ENCODE data around the gene FOLR2. TPM values are rescaled to one million over a fixed set of nuclear protein-coding genes. Genes with fewer than 3 reads are reported as not detected.

Gene FOLR2
- total and polyA plus RNA-seq, 2 experiments from 2014 or later, result not detected

GRCh38 chr11:72179049-72179803, 37.4 kb upstream of the FOLR2 start:
- H3K36me3 ChIP-seq (ENCODE audit: insufficient read depth), result no peaks in the 10 kb centered on the region
- no peaks in the 10 kb centered on the region for H3K9me3 Mint-ChIP-seq
- no peak overlapping the region for H3K4me2 ChIP-seq
- no peak overlapping the region for H3K27ac ChIP-seq (ENCODE audit: low read depth)
- no peak for ATAC-seq
- no peaks in the 10 kb centered on the region for H3K4me1 ChIP-seq (ENCODE audit: insufficient read depth)
- no peak overlapping the region for H3K27ac Mint-ChIP-seq
- peaks cover 2% of the 10 kb centered on the region for H3K4me1 Mint-ChIP-seq
- no peak overlapping the region for H2AFZ ChIP-seq
- H3K27me3 Mint-ChIP-seq (ENCODE audit: insufficient read depth, low read depth, poor library complexity), result peaks cover 3% of the 10 kb centered on the region
- DNase-seq (ENCODE audit: low spot score), result no peak
- no peak overlapping the region for H3K4me3 Mint-ChIP-seq
- H3F3A ChIP-seq (replicated peaks; ENCODE audit: low read depth), result no peaks in the 10 kb centered on the region
- H3K27me3 ChIP-seq (ENCODE audit: insufficient read depth), result no peaks in the 10 kb centered on the region
- no peaks in the 10 kb centered on the region for H3K79me2 ChIP-seq (replicated peaks; ENCODE audit: insufficient read depth)
- no peaks in the 10 kb centered on the region for H4K20me1 ChIP-seq (replicated peaks; ENCODE audit: insufficient read depth)
- TF ChIP-seq STAT1 (IDR thresholded peaks at IDR 0.05; ENCODE audit: unreplicated experiment) (no peak), REST (IDR thresholded peaks at IDR 0.05; ENCODE audit: unreplicated experiment) (no peak), CREB1 (CRISPR knock-in tag; IDR thresholded peaks at IDR 0.05; ENCODE audit: low read depth) (no peak), ZNF331 (CRISPR knock-in tag; IDR thresholded peaks at IDR 0.05; ENCODE audit: low read depth) (no peak), EZH2phosphoT487 (IDR thresholded peaks at IDR 0.05; ENCODE audit: unreplicated experiment) (no peak), ETS1 (IDR thresholded peaks at IDR 0.05) (no peak), NANOG (IDR thresholded peaks at IDR 0.05; ENCODE audit: borderline replicate concordance) (no peak), POLR2AphosphoS5 (IDR thresholded peaks at IDR 0.05; ENCODE audit: low read depth) (no peak), JUNB (IDR thresholded peaks at IDR 0.05; ENCODE audit: unreplicated experiment) (no peak), CTCF (conservative IDR thresholded peaks at IDR 0.05; ENCODE audit: low read depth in 2 of 2) (no peak), ZNF114 (CRISPR knock-in tag; IDR thresholded peaks at IDR 0.05) (no peak), ZNF462 (CRISPR knock-in tag; IDR thresholded peaks at IDR 0.05) (no peak), EZH2 (IDR thresholded peaks at IDR 0.05; ENCODE audit: low read depth, unreplicated experiment) (no peak)
- H3K4me3 ChIP-seq, result no peak overlapping the region
- no peaks in the 10 kb centered on the region for H3K9me2 ChIP-seq (ENCODE audit: insufficient read depth)
- no peaks in the 10 kb centered on the region for H3K36me3 Mint-ChIP-seq (ENCODE audit: low read depth)

Data from GM23338 (cell line).